ENCODE measurements around the gene CCL3. TPM values are rescaled to one million over a fixed set of nuclear protein-coding genes. Genes with fewer than 3 reads are reported as not detected.
"Not testable (repeated sequence)": the region's sequence is repeated elsewhere in the genome, so short reads cannot be mapped to it uniquely, and the experiment has no call there.

CCL3 gene
- not detected in 2 replicates for total RNA-seq

DNA sequence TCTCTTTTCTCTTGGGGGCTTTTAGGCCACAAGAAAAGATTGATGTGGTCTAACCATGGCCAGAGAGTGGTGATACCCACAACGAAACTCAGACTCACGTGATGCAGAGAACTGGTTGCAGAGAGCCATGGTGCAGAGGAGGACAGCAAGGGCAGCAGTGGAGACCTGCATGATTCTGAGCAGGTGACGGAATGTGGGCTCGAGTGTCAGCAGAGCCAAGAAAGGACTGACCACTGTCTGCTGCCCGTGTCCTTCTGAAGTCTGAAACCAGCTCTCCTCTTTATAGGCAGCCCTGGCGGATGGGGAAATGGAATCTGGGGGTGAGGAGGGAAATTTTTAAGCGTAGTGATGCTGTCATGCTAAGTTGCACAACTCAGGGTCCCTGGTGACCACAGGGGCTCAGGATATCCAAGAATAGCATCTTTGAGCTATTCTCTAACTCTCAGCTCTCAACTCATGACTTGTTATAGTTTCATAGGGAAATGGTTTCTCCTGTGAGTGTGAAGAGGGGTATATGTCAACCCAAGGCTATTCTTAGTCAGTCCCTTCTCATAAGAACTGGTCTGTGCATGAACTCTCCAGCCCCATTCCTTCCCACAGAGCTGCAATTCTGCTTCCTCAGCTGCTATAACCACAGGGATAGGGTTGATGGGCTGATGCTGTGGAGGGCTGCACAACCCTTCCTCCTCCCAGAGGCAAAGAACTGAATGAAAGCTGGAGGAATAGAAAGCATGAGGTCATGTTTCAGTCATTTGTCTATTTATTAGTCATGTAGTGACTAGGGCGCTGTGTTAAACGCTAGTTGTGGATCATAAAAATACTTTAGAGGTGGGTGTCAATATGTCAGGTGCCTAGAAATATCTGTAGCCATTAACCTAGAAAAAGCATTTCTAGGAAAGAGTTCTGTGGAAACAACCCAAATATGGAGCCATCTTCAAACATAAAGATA is at the start of gene CCL3:
Gene CCL3, minus strand, starts transcription at position 256 of the 949 bp plus-strand sequence. Its CDS starts 85 bp downstream, at position 171.
- DNase-seq (ENCODE audit: extremely low read depth, low read depth, low spot score), result no peak

DNA sequence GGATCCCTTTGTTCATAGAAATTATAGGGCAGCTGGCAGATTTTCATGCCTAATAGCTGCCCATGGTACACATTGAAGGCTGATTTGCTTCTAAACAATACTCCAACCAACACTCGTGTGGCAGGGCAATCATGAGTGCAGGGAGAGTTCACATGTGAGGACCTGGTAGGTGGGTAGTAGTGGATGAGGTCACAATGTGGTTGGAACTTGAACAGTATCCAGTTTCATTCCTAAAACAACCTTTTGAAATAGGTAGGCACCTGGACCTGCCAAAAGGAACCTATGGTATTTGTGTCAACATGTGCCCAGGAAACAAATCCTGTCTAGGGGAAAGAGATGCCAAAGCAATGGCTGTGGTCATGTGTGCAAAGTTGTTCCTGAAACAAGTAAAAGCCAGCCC is 46.5 kb upstream of the CCL3 start:
- no peak for DNase-seq (ENCODE audit: extremely low read depth, low read depth, low spot score)

DNA sequence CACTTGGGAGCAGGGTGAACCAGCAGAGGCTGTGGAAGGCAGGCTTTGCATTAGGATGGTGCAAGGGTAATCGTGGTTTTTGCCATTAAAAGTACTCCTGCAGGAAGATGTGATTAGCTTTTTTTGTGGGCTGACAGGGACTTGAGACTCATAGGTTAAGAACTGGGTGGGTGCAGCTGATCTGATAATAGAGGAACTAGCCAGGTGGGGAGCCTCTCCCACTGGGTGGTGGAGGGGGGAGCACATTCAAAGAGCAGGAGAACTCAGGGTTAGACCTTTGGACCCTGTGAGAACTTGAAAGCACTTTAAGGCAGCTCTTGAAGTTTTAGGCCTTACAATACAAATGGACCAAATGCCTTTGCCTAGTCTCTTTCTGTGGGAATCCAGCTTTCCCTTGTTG is 46.1 kb upstream of the CCL3 start:
- no peak for DNase-seq (ENCODE audit: extremely low read depth, low read depth, low spot score)

DNA sequence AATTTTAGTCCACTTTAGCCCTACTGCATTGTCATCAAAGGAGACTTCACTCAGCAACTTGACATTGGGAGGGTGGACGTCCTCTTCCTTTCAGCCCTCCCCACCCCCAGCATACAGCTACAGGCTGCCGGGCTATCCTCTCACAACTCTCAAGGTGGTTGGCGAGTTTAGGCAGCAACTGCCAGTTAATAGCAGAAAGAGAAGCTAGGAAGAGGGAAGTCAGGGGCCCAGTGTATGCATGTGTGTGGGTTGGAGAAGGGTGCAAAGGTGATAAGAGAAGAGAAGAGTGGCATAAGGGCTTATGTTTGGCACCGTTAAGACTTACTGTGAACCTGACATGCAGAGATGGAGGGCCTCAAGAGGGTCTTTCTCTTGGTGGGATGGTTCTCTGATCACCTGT is 45.5 kb upstream of the CCL3 start:
- DNase-seq (ENCODE audit: extremely low read depth, low read depth, low spot score), result no peak

DNA sequence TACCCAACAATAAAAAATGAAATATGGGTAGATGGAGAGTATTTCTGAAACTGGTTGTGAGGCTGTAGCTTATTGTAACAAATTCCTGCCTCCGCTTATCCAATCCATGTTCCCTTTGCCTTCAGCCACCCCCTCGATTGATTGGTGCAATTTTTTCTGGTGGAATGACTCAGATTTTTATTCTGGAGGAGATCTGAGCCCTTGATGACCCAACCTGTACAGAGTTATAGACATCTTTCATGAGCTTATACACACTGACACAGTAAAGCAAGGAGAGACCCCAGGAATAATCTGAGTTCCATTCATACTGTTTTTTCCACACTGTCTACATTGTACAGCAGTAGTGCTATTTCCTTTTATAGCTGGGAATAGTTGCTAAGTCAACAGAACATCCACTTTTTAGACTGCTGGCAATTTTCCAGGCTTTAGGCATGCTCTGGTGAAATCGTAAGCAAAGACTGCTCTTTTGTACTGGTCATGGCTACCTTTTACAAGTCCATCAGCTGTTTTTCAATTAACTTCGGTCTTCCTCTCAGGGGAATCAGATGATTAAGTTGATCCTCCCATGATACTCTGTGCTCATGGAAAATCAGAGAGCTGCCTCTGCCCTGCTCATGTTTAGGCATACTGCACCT is 43.8 kb upstream of the CCL3 start:
- DNase-seq (ENCODE audit: extremely low read depth, low read depth, low spot score), result no peak

DNA sequence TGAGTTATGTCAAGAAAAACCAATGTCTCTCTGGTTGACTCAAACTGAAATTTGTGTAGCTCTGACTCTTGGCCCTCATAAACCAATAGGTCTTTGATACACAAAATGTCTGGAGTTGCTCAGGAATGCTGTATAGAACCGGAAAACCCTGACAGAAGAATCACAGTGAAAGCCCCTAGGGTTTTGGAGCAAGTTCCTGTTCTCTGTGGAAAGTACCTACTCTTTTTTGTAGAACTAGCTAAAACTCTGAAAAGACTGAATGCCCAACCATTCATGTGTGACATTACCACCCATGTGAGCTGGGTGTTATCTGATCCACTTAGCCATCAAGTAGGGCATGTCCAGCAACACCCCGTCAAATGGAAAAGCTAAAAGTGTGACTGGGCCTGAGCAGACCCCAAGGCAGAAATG is 42.5 kb upstream of the CCL3 start:
- DNase-seq (ENCODE audit: extremely low read depth, low read depth, low spot score), result no peak

DNA sequence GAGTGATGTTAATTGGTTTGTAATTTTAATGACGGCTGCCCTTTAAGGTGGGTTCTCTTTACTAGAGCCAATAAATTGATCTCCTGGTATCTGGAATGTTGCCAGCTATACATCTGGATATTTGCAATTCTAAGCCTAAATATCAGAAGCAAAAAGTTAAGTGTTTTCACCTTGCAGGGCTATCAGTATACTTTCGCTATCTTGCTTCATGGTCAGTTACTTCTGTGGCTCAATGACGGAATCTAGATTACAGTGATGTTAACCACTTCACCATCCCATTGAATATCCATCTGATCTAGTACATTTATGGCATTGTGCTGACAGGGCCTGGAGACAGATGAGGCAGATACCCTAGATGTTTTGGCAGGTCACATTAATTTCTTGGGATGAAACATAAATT is 42.0 kb upstream of the CCL3 start:
- no peak for DNase-seq (ENCODE audit: extremely low read depth, low read depth, low spot score)

DNA sequence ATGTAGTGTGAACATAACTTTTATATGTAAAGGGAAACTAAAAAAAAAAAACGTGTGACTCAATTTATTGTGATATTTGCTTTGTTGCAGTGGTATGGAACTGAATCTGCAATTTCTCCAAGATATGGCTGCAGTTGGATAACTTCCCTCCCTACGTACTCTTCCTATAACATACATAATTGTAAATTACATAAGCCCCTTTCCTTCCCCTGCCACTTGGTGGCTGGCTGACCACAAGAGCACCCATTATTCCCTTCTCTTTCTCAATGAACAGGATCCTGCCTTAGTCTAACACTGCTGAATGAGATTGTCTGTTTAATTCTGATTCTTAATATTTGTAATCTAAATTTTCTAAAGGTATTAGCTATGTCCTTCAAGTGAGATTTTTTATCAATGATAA is 41.5 kb upstream of the CCL3 start:
- DNase-seq (ENCODE audit: extremely low read depth, low read depth, low spot score), result no peak

DNA sequence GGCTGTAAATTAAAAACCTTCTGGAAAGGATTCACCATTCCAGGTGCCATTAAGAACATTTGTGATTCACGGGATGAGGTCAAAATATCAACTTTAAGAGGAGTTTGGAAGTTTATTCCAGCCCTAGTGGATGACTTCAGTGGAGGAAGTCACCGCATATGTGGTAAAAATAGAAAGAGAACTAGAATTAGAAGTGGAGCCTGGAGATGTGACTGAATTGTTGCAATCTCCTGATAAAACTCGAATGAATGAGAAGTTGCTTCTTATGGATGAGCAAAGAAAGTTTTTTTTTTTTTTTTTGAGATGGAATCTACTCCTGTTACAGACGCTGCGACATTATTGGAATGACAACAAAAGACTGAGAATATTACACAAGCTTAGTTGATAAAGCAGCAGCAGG is 40.4 kb upstream of the CCL3 start:
- DNase-seq (ENCODE audit: extremely low read depth, low read depth, low spot score), result no peak

DNA sequence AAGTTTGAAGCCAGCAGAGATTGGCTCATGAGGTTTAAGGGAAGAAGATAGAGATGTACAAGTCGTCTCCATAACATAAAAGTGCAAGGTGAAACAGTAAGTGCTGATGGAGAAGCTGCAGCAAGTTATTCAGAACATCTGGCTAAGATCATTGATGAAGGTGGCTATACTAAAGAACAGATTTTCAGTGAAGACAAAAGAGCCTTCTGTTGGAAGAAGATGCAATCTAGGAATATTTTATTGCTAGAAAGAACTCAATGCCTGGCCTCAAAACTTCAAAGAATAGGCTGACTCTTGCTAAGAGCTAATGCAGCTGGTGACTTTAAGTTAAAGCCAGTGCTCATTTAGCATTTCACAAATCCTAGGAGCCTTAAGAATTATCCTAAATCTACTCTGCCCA is 39.7 kb upstream of the CCL3 start:
- DNase-seq (ENCODE audit: extremely low read depth, low read depth, low spot score), result no peak

DNA sequence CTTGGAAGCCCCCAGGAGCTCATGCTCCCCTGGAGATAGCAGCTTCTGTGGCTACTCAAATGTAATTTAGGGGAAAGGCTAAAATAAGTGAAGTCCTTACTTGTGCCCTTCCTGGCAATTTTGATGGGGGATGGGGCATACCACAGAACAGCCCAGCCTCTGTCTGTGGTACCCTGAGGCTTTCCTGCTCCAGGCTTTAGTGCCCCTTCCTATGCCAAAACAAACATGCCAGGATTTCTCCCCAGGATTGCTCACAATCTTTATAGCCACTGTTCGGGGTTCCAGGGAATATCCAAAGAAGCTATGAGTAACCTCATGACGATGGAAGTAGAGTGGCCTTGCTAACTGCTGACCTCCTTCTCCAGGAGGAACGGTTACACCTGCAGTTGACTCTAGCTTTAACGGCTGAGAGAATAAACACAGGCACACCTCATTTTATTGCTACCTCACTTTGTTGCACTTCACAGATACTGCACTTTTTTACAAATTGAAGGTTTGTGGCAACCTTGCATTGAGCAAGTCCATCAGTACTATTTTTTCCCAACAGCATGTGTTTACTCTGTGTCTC is 38.6 kb upstream of the CCL3 start:
- DNase-seq (ENCODE audit: extremely low read depth, low read depth, low spot score), result no peak

DNA sequence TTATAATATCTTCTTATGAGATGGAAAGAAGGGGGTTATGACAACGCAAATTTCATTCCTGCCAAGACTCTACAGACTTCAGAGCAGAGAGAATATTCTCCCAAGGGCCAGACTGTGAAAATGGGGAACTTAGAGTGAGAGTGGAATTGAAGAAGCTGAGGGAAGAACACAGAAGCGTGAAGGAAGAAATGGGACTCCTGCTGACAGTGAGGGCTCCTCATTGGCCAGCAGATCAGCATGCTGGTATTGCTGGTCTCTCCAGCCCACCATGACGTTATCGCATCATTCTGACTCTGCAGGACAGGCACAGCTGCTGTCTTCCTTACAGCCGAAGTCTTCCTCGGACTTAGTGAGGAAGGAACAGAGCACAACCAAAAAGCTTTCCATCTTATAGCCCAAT is 38.0 kb upstream of the CCL3 start:
- no peak for DNase-seq (ENCODE audit: extremely low read depth, low read depth, low spot score)

DNA sequence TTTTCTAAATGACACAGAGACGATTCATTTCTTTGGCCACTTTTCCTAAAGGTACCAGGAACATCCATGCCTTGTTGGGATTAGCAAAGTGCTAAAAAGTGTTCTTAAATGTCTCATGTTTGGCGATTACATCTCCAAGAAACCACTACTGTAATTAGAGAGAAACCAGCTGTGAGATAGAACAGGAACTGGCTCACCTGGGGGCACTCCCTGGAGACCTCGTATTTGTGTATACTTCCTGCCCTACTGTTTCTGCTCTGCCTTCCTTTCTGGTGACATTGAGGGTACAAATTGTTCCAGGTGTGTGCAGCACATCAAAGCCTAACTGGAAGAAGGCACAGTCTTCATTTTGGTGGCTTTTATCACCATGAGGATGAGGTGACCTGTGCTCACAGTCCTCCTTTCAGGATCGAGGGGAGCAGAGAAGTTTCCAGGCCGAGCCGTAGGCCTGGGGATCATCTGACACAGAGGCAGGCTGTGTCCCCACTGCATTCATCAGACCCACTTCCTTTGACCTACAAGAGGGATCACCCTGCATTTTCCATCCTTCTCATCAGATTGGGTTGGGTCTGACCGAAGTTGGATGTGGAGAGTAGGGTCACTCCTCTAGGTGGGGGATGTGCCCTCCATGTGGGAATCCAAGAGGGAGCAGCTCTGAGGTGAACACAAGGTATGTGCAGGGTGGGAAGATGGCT is 37.4 kb upstream of the CCL3 start:
- DNase-seq (ENCODE audit: extremely low read depth, low read depth, low spot score), result no peak

DNA sequence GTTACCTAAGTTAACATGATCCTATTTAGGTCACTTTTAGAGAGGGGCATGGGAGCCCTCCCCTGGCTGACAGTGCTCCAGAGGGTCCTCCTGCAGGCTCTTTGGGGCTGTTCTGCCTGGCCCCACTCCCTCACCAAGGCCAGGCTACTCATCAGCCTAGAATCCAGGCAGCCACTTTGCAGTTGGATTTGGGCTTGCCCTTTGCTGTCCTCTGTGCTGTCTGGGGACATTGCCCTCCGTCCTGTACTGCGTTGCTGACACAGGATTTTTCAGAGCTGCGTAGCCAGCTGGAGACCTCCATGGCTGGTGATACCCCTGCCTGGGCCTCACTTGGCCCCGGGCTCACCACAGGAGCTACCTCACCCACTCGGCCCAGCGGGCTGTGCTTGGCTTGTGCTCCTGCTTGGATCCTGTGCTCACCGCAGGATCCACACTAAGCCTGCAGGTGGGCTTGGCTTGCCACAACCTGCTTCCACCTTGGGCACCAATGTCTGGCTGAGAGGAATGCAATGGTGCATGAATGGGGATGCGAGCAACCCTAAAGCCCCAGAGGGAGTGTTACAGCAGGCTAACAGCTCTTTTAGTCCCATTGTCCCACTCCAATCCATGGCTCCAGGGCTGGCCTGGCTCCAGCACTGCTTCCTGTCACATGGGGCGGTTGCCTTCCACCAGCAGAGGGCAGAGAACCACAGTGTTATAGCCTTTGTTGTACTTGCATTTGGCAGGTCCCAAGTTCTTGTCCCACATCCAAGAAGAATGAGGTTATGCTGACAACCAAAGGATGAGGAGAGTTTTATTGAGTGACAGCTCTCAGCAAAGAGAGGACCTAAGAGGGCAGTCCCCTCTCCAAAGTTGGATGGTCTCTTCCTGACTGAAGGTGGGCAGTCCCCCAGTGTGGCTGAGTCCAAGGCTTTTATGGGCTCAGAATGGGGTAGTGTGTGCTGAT is 35.2 kb upstream of the CCL3 start:
- DNase-seq (ENCODE audit: extremely low read depth, low read depth, low spot score), result no peak

DNA sequence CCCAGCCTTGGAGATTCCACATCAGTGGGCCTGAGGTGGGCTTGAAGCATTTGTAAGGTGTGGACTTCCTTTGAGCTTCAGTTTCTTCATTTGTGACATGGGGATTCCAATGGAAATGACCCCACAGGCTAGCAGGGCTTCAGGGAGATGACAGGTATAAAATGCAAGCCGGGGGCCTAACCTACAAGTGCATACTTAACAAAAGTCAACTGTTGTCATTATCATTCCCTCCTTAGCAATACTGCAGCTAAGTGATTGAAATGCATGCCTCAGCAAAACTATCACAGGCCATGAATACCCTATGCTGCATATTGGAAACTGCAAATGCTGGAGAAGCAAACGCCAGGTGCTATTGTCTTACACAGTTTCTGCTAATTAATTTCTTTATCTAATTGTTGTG is 33.5 kb upstream of the CCL3 start:
- no peak for DNase-seq (ENCODE audit: extremely low read depth, low read depth, low spot score)

DNA sequence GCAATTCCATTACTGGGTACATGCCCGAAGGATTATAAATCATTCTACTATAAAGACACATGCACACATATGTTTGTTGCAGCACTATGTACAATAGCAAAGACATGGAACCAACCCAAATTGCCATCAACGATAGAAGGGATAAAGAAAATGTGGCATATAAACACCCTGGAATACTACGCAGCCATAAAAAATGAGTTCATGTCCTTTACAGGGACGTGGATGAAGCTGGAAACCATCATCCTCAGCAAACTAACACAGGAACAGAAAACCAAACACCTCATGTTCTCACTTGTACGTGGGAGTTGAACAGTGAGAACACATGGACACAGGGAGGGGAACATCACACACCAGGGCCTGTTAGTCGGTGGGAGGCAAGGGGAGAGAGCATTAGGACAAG is 31.2 kb upstream of the CCL3 start:
- DNase-seq (ENCODE audit: extremely low read depth, low read depth, low spot score), result not testable (repeated sequence)

DNA sequence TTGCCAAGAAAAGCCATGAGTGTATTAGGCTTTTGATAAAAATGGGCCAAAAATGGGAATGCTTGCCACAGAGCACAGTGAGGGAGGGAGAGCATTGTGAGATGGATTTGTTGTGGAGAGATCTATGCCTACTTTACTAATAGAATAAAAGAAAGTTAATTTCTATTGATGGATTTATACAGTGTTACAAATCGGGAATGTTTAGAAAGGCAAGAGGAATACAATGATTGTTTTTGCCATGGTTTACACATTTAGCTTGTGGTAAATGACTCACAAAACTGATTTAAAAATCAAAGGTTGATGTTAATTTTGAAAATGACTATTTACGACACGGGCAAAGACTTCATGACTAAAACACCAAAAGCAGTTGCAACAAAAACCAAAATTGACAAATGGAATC is 30.3 kb upstream of the CCL3 start:
- no peak for DNase-seq (ENCODE audit: extremely low read depth, low read depth, low spot score)

DNA sequence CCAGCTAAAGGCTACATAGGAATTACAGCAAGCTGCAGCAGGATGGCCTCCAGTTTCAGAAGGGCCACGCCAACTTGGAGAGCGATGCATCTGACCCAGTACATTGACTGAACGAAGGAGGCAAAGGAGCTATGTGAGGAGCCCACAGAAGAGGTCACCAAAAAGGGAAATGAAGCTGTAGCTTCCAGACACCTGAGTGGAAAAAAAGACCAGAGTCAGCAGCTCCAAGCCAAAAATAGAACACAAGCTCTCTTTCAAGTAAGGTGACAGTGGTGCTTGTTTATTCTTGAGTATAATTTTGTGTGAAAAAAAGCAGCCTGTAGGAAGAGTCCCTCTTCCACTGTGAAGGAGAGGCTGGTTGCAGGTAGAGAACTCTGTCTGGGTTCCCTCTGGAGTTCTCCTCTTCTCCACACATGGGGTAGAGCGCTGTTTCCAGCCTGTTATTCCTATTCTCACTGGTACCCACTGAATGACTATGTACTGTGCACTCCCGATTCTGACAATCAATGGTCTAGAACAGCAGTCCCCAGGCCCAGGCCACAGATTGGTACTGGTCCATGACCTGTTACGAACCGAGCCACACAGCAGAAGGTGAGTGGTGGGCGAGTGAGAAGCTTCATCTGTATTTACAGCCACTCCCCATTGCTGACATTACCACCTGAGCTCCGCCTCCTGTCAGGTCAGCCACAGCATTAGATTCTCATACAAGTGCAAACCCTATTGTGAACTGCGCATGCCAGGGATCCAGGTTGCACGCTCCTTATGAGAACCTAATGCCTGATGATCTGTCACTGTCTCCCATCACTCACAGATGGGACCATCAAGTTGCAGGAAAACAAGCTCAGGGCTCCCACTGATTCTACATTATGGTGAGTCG is 28.8 kb upstream of the CCL3 start:
- no peak for DNase-seq (ENCODE audit: extremely low read depth, low read depth, low spot score)

Measured in glomerular endothelial cell (primary cell).